H1 (cell line): Measurements from ENCODE around the gene CRADD. TPM values are rescaled to one million over a fixed set of nuclear protein-coding genes. Genes with fewer than 3 reads are reported as not detected.

ENCODE experiments used
- BACH1 ChIP-seq: IDR thresholded peaks from 2 replicates; pipeline ENCODE4 v1.6.1; 2012; ENCODE audit warnings: low read length, improper control_type of control experiment
- CREB1 ChIP-seq: IDR thresholded peaks from 2 replicates; pipeline ENCODE4 v1.6.1; 2012; ENCODE audit warnings: inconsistent platforms
- RXRA ChIP-seq: IDR thresholded peaks from 2 replicates; pipeline ENCODE4 v1.6.1; 2011; ENCODE audit warnings: low read depth, mild to moderate bottlenecking, low read length, moderate library complexity; ENCODE audit not compliant: insufficient read depth
- polyA plus RNA-seq, 7 experiments: library from polyadenylated mRNA; depleted of rRNA in 3 of 7; stranded (reverse) in 5 of 7; unstranded in 2 of 7; fragments of >200 nt in 5 of 7; fragments of 200-250 nt in 2 of 7; gene quantifications; 1 replicate in 5 of 7; 2 replicates in 1 of 7; 4 replicates in 1 of 7; pipeline versions ENCODE4 v1.2.1 to v1.2.3, GENCODE V29; 2011 to 2013; ENCODE audit warnings: missing spikeins in 2 of 7, mixed read lengths in 2 of 7
- total RNA-seq: library from RNA; stranded (reverse); fragmentation: NEBNext Ultra II Directional; extraction: Animal tissue kit (Norgen Biotek cat#: 25700); gene quantifications from 2 replicates; pipeline ENCODE4 v1.2.1, GENCODE V29; 2021
- TF ChIP-seq, protein P1 (sequence below): IDR thresholded peaks from 2 replicates; pipeline ENCODE4 v1.6.1; 2011; ENCODE audit warnings: low read length, improper control_type of control experiment

Gene CRADD
- total and polyA plus RNA-seq, 2 of the 8 experiments (the other 6 are each of a cell fraction or from before 2014, with no cell fraction given), result 8.1 to 15.4 TPM

DNA sequence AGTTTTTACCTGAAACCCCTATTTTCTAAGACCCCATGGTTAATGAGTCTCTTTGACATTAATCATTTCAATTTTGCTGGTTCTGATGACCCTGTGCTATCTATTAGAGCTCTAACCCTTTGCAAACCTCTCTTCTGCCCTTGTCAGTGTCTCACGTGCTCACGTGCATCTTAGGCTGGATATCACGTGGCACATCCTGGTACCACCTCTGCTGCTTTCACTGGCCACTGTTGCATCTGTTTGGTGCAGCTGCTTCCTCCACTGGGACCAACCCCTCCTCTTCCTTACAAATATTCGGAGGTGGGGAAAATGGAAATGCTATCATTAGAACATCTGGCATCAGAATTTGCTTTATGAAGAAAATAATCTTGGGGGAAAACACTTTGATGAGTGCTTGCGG is 119.6 kb downstream of the CRADD start (continued):
- TF ChIP-seq, protein P1, sequence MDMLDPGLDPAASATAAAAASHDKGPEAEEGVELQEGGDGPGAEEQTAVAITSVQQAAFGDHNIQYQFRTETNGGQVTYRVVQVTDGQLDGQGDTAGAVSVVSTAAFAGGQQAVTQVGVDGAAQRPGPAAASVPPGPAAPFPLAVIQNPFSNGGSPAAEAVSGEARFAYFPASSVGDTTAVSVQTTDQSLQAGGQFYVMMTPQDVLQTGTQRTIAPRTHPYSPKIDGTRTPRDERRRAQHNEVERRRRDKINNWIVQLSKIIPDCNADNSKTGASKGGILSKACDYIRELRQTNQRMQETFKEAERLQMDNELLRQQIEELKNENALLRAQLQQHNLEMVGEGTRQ, result no peak
- TF ChIP-seq CREB1 (no peak), RXRA (no peak), BACH1 (no peak)
